Measurements from ENCODE around the gene CDC25B. TPM values are rescaled to one million over a fixed set of nuclear protein-coding genes. Genes with fewer than 3 reads are reported as not detected.
A peak's percentile ranks its signal among the peaks of the same experiment; 100 is the strongest.

CDC25B gene
- total and polyA plus RNA-seq, 2 of the 13 experiments (the other 11 are each of a cell fraction or from before 2014, with no cell fraction given): 14.5 to 19.4 TPM

DNA sequence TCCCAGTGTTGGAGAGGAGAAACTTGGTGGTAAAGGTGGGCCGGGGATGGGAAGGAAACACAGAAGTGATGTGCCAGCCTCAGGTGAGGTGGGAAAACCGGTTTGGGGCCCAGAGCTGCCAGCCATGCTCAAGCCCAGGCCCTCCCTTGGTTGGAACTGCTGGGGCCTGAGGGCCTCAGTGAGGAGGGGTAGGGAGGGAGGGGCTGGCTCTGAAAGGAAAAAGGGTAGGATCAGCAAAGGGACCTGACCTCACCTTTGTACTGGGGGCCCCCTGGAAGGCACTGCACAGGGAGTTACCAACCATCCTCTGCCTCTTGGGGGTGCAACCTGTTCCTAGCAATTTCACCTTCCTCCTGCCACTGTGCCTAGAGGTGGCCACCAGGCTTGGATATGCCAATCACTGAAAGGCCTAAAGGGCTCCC is 13.0 kb upstream of the CDC25B start (continued):
- TF ChIP-seq, protein P1, sequence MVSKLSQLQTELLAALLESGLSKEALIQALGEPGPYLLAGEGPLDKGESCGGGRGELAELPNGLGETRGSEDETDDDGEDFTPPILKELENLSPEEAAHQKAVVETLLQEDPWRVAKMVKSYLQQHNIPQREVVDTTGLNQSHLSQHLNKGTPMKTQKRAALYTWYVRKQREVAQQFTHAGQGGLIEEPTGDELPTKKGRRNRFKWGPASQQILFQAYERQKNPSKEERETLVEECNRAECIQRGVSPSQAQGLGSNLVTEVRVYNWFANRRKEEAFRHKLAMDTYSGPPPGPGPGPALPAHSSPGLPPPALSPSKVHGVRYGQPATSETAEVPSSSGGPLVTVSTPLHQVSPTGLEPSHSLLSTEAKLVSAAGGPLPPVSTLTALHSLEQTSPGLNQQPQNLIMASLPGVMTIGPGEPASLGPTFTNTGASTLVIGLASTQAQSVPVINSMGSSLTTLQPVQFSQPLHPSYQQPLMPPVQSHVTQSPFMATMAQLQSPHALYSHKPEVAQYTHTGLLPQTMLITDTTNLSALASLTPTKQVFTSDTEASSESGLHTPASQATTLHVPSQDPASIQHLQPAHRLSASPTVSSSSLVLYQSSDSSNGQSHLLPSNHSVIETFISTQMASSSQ (IDR thresholded peaks at IDR 0.05; ENCODE audit: low read depth): no peak
- TF ChIP-seq, protein P1 (CRISPR knock-in tag; IDR thresholded peaks at IDR 0.05; ENCODE audit: borderline replicate concordance): no peak
- TF ChIP-seq NR2F6 (IDR thresholded peaks at IDR 0.05) (0 out of 2 replicates have a peak, but pooled peaks have one; percentile 6), NR2F6 (CRISPR knock-in tag; IDR thresholded peaks at IDR 0.05) (no peak), ZNF788 (CRISPR knock-in tag; IDR thresholded peaks at IDR 0.05; ENCODE audit: borderline replicate concordance) (0 out of 2 replicates have a peak, but pooled peaks have one; percentile 48), ZNF468 (CRISPR knock-in tag; IDR thresholded peaks at IDR 0.05) (no peak), ZNF224 (CRISPR knock-in tag; IDR thresholded peaks at IDR 0.05) (no peak), RFXANK (CRISPR knock-in tag; IDR thresholded peaks at IDR 0.05) (no peak)
- TF ChIP-seq, protein P2, sequence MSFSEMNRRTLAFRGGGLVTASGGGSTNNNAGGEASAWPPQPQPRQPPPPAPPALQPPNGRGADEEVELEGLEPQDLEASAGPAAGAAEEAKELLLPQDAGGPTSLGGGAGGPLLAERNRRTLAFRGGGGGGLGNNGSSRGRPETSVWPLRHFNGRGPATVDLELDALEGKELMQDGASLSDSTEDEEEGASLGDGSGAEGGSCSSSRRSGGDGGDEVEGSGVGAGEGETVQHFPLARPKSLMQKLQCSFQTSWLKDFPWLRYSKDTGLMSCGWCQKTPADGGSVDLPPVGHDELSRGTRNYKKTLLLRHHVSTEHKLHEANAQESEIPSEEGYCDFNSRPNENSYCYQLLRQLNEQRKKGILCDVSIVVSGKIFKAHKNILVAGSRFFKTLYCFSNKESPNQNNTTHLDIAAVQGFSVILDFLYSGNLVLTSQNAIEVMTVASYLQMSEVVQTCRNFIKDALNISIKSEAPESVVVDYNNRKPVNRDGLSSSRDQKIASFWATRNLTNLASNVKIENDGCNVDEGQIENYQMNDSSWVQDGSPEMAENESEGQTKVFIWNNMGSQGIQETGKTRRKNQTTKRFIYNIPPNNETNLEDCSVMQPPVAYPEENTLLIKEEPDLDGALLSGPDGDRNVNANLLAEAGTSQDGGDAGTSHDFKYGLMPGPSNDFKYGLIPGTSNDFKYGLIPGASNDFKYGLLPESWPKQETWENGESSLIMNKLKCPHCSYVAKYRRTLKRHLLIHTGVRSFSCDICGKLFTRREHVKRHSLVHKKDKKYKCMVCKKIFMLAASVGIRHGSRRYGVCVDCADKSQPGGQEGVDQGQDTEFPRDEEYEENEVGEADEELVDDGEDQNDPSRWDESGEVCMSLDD (CRISPR knock-in tag; IDR thresholded peaks at IDR 0.05; ENCODE audit: borderline replicate concordance): no peak
- TF ChIP-seq, protein P3, sequence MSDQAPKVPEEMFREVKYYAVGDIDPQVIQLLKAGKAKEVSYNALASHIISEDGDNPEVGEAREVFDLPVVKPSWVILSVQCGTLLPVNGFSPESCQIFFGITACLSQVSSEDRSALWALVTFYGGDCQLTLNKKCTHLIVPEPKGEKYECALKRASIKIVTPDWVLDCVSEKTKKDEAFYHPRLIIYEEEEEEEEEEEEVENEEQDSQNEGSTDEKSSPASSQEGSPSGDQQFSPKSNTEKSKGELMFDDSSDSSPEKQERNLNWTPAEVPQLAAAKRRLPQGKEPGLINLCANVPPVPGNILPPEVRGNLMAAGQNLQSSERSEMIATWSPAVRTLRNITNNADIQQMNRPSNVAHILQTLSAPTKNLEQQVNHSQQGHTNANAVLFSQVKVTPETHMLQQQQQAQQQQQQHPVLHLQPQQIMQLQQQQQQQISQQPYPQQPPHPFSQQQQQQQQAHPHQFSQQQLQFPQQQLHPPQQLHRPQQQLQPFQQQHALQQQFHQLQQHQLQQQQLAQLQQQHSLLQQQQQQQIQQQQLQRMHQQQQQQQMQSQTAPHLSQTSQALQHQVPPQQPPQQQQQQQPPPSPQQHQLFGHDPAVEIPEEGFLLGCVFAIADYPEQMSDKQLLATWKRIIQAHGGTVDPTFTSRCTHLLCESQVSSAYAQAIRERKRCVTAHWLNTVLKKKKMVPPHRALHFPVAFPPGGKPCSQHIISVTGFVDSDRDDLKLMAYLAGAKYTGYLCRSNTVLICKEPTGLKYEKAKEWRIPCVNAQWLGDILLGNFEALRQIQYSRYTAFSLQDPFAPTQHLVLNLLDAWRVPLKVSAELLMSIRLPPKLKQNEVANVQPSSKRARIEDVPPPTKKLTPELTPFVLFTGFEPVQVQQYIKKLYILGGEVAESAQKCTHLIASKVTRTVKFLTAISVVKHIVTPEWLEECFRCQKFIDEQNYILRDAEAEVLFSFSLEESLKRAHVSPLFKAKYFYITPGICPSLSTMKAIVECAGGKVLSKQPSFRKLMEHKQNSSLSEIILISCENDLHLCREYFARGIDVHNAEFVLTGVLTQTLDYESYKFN (CRISPR knock-in tag; conservative IDR thresholded peaks at IDR 0.05): 0 out of 2 replicates have a peak, but pooled peaks have one; percentile 9
- TF ChIP-seq, protein P4, sequence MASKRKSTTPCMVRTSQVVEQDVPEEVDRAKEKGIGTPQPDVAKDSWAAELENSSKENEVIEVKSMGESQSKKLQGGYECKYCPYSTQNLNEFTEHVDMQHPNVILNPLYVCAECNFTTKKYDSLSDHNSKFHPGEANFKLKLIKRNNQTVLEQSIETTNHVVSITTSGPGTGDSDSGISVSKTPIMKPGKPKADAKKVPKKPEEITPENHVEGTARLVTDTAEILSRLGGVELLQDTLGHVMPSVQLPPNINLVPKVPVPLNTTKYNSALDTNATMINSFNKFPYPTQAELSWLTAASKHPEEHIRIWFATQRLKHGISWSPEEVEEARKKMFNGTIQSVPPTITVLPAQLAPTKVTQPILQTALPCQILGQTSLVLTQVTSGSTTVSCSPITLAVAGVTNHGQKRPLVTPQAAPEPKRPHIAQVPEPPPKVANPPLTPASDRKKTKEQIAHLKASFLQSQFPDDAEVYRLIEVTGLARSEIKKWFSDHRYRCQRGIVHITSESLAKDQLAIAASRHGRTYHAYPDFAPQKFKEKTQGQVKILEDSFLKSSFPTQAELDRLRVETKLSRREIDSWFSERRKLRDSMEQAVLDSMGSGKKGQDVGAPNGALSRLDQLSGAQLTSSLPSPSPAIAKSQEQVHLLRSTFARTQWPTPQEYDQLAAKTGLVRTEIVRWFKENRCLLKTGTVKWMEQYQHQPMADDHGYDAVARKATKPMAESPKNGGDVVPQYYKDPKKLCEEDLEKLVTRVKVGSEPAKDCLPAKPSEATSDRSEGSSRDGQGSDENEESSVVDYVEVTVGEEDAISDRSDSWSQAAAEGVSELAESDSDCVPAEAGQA (IDR thresholded peaks at IDR 0.05; ENCODE audit: low read depth): no peak
- TF ChIP-seq, protein P4 (CRISPR knock-in tag; IDR thresholded peaks at IDR 0.05; ENCODE audit: borderline replicate concordance): no peak

Measured in HepG2 (cell line).